HL-60 (cell line): ENCODE measurements around the gene TRAF4.

ENCODE experiments used
- DNase-seq, 2 experiments: peaks; one replicate each; pipeline ENCODE4 v3.0.0-alpha.2; 2010 to 2020; ENCODE audit warnings: low read depth in 1 of 2, low spot score in 1 of 2
- H3K27ac ChIP-seq: fragments of 250-450 bp; sonication (Bioruptor Pico); replicated peaks from 2 replicates; pipeline ENCODE4 v1.5.1; 2020; ENCODE audit warnings: mild to moderate bottlenecking, moderate library complexity
- H3K27me3 ChIP-seq: fragments of 250-450 bp; sonication (Bioruptor Pico); 2 replicates; pipeline ENCODE4 v1.5.1; 2021; ENCODE audit warnings: mild to moderate bottlenecking, moderate library complexity; ENCODE audit not compliant: insufficient read depth, poor library complexity, severe bottlenecking
- H3K4me3 ChIP-seq: replicated peaks from 2 replicates; pipeline ENCODE4 v1.5.1; 2011; ENCODE audit warnings: mild to moderate bottlenecking, control low read depth, low read length; ENCODE audit not compliant: insufficient read depth
- GABPA ChIP-seq: IDR thresholded peaks from 2 replicates; pipeline ENCODE4 v1.6.1; 2012; ENCODE audit warnings: low read depth
- POLR2AphosphoS5 ChIP-seq: IDR thresholded peaks from 2 replicates; pipeline ENCODE4 v1.6.1; 2012; ENCODE audit warnings: low read depth
- REST ChIP-seq: IDR thresholded peaks from 2 replicates; pipeline ENCODE4 v1.6.1; 2012; ENCODE audit warnings: low read depth; ENCODE audit not compliant: insufficient replicate concordance
- SPI1 ChIP-seq: IDR thresholded peaks from 2 replicates; pipeline ENCODE4 v1.6.1; 2012; ENCODE audit warnings: low read depth, mild to moderate bottlenecking, borderline replicate concordance
- TF ChIP-seq, protein P1 (sequence below): IDR thresholded peaks from one replicate; pipeline ENCODE4 v1.5.1; 2011; ENCODE audit warnings: low read length, control low read depth, inconsistent platforms; ENCODE audit not compliant: insufficient read depth

TRAF4 gene

GRCh38 chr17:28715217-28715616, 28.6 kb upstream of the TRAF4 start:
- Histone ChIP-seq H3K4me3 (no peak overlapping the region), H3K27me3 (peaks cover 7% of the 10 kb centered on the region), H3K27ac (no peak overlapping the region)
- DNase-seq, result no peak
- TF ChIP-seq SPI1 (no peak), REST (no peak), POLR2AphosphoS5 (no peak)

- no peak overlapping the region for H3K4me3 ChIP-seq
- peaks cover 7% of the 10 kb centered on the region for H3K27me3 ChIP-seq
- no peak for DNase-seq
- H3K27ac ChIP-seq, result no peak overlapping the region
- TF ChIP-seq, protein P1, sequence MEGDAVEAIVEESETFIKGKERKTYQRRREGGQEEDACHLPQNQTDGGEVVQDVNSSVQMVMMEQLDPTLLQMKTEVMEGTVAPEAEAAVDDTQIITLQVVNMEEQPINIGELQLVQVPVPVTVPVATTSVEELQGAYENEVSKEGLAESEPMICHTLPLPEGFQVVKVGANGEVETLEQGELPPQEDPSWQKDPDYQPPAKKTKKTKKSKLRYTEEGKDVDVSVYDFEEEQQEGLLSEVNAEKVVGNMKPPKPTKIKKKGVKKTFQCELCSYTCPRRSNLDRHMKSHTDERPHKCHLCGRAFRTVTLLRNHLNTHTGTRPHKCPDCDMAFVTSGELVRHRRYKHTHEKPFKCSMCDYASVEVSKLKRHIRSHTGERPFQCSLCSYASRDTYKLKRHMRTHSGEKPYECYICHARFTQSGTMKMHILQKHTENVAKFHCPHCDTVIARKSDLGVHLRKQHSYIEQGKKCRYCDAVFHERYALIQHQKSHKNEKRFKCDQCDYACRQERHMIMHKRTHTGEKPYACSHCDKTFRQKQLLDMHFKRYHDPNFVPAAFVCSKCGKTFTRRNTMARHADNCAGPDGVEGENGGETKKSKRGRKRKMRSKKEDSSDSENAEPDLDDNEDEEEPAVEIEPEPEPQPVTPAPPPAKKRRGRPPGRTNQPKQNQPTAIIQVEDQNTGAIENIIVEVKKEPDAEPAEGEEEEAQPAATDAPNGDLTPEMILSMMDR, result no peak
- no peak for TF ChIP-seq POLR2AphosphoS5
- TF ChIP-seq GABPA, result no peak
- TF ChIP-seq REST, result no peak
- TF ChIP-seq SPI1, result no peak
These were observed 26.9 kb upstream of the TRAF4 start for GRCh38 chr17:28716740-28717577.

- DNase-seq, result no peak
- Histone ChIP-seq H3K27ac (no peak within 1 kb of the TSS), H3K4me3 (no peak within 1 kb of the TSS), H3K27me3 (peaks cover 7% of the 10 kb centered on the region)
- TF ChIP-seq REST (no peak), POLR2AphosphoS5 (no peak), GABPA (no peak), SPI1 (no peak)
- TF ChIP-seq, protein P1, result no peak
These were observed 26.1 kb upstream of the TRAF4 start, which contains the start of gene RAB34 for GRCh38 chr17:28717578-28718332. RAB34 (minus strand) TSS chr17:28717868; CDS start chr17:28717266, 602 bp downstream.
